ENCODE data around the gene RPS27. TPM values are rescaled to one million over a fixed set of nuclear protein-coding genes. Genes with fewer than 3 reads are reported as not detected.

Gene RPS27
- total and polyA plus RNA-seq, 2 of the 13 experiments (the other 11 are each of a cell fraction or from before 2014, with no cell fraction given), result 3,737 to 9,964 TPM

DNA sequence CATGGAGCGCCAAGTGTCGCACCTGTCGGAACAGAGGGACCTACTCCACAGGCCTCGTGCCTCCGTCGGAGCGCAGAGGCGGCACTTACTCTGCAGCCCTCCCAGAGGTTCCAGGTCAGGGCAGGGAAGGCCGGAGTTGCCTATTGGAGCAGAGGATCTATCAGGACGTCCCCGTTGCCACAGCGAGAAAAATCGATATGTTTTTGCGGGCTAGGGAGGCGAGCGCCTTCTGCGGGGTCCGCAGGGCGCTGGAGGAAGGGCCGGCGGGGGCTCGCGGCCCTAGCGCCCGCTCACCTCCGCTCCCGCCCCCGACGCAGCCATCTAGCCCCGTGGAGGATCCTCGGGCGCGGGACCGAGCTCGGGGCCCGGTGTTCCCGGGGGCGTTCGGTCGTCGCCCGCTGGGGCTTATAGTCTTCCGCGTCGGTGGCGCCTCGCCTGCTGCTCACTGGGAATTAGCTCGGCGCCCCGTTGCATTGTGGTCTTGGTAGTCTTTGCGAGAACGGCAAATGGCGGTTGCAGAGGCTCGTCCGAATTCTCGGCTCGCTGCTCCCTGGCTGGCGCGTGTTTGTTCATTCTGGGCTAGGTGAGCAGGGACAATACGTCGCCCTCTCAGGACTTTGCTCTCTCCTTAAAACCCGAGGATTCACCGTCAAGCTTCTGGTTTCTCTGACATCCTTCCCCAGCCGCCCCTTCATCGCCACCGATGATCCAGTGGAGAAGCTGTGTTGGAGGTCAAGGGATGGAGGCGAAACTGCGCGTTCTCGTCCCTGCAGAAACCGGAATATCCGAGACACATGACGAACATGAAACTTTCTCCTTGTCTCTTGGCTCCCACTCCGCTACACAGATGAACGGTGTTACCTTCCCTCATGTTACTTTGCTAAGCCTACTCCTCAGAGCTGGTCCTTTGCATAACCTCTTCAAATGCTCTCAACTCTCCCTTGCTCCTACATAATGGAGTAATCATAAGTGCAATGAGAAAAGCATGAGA lies 13.0 kb upstream of the RPS27 start, which contains the start of gene JTB (continued):
- TF ChIP-seq ZHX2 (IDR thresholded peaks at IDR 0.05; ENCODE audit: low read depth), result peak; percentile 70; the same call in 1 of the 2 replicates
- TF ChIP-seq ZHX2 (CRISPR knock-in tag; IDR thresholded peaks at IDR 0.05; ENCODE audit: borderline replicate concordance), result no peak
- no peak for TF ChIP-seq ZNF562 (CRISPR knock-in tag; IDR thresholded peaks at IDR 0.05; ENCODE audit: borderline replicate concordance)
- peak; percentile 45; the same call in 1 of the 2 replicates for TF ChIP-seq ZBTB1 (CRISPR knock-in tag; IDR thresholded peaks at IDR 0.05; ENCODE audit: borderline replicate concordance)
- TF ChIP-seq, protein P1, sequence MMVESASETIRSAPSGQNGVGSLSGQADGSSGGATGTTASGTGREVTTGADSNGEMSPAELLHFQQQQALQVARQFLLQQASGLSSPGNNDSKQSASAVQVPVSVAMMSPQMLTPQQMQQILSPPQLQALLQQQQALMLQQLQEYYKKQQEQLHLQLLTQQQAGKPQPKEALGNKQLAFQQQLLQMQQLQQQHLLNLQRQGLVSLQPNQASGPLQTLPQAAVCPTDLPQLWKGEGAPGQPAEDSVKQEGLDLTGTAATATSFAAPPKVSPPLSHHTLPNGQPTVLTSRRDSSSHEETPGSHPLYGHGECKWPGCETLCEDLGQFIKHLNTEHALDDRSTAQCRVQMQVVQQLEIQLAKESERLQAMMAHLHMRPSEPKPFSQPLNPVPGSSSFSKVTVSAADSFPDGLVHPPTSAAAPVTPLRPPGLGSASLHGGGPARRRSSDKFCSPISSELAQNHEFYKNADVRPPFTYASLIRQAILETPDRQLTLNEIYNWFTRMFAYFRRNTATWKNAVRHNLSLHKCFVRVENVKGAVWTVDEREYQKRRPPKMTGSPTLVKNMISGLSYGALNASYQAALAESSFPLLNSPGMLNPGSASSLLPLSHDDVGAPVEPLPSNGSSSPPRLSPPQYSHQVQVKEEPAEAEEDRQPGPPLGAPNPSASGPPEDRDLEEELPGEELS (CRISPR knock-in tag; IDR thresholded peaks at IDR 0.05), result peak; percentile 9
- no peak for TF ChIP-seq ZNF430 (CRISPR knock-in tag; IDR thresholded peaks at IDR 0.05)
- TF ChIP-seq NR2F1 (CRISPR knock-in tag; IDR thresholded peaks at IDR 0.05), result no peak
- no peak for TF ChIP-seq ZBTB49 (CRISPR knock-in tag; IDR thresholded peaks at IDR 0.05; ENCODE audit: borderline replicate concordance)
- TF ChIP-seq, protein P2, sequence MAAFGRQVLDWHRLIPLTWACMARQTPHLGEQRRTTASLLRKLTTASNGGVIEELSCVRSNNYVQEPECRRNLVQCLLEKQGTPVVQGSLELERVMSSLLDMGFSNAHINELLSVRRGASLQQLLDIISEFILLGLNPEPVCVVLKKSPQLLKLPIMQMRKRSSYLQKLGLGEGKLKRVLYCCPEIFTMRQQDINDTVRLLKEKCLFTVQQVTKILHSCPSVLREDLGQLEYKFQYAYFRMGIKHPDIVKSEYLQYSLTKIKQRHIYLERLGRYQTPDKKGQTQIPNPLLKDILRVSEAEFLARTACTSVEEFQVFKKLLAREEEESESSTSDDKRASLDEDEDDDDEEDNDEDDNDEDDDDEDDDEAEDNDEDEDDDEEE (CRISPR knock-in tag; IDR thresholded peaks at IDR 0.05), result no peak
- 0 out of 2 replicates have a peak, but pooled peaks have one; percentile 42 for TF ChIP-seq BRD4 (CRISPR knock-in tag; IDR thresholded peaks at IDR 0.05)
- TF ChIP-seq ZNF740 (CRISPR knock-in tag; IDR thresholded peaks at IDR 0.05), result peak; percentile 80; the same call in 1 of the 2 replicates
- TF ChIP-seq ZNF124 (CRISPR knock-in tag; IDR thresholded peaks at IDR 0.05), result peak; percentile 39; the same call in 1 of the 2 replicates
- 0 out of 2 replicates have a peak, but pooled peaks have one; percentile 56 for TF ChIP-seq MZF1 (CRISPR knock-in tag; IDR thresholded peaks at IDR 0.05; ENCODE audit: borderline replicate concordance)
- no peak for TF ChIP-seq HNRNPUL1 (IDR thresholded peaks at IDR 0.05; ENCODE audit: low read depth, low read length)
- no peak; the same call in 1 of the 2 replicates for TF ChIP-seq ZFP62 (CRISPR knock-in tag; IDR thresholded peaks at IDR 0.05)
- peak; percentile 92 for TF ChIP-seq DMAP1 (CRISPR knock-in tag; IDR thresholded peaks at IDR 0.05)
